Hepatocyte (in vitro differentiated cells): ENCODE measurements around the gene WDR37.

Experiments
- EZH2 ChIP-seq: fragments of 200-600 bp; sonication (generic); IDR thresholded peaks from 2 replicates; pipeline ENCODE4 v1.6.1; 2016; ENCODE audit warnings: antibody characterized with exemption, mild to moderate bottlenecking, borderline replicate concordance
- EZH2phosphoT487 ChIP-seq: fragments of 200-600 bp; sonication (generic); IDR thresholded peaks from one replicate; pipeline ENCODE4 v1.6.1; 2018; ENCODE audit warnings: antibody characterized with exemption, mild to moderate bottlenecking, low read depth, moderate library complexity; ENCODE audit not compliant: unreplicated experiment, severe bottlenecking
- TF ChIP-seq, protein P1 (sequence below): fragments of 200-600 bp; sonication (generic); IDR thresholded peaks from 2 replicates; pipeline ENCODE4 v1.5.1; 2016; ENCODE audit warnings: antibody characterized with exemption, mild to moderate bottlenecking; ENCODE audit not compliant: poor library complexity

DNA sequence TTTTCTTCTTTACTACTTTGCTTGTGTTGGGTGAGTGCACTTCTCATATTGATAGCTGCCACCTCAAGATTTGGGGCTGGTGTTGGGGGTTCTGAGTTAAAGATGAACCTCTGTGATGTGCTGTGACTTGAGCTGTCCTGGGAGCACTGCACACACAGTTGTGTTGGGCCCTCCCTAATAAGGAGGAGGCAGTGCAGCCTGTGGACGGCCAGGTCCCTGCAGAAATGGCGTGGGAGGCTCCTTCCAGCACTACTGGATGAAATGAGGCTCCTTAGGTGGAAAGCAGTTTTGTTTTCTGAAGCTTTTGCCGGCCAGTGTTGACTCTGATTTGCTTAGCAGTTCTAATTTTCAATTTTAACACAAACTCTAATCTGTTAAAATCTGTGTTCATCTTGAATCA lies 44.0 kb downstream of the WDR37 start:
- TF ChIP-seq, protein P1, sequence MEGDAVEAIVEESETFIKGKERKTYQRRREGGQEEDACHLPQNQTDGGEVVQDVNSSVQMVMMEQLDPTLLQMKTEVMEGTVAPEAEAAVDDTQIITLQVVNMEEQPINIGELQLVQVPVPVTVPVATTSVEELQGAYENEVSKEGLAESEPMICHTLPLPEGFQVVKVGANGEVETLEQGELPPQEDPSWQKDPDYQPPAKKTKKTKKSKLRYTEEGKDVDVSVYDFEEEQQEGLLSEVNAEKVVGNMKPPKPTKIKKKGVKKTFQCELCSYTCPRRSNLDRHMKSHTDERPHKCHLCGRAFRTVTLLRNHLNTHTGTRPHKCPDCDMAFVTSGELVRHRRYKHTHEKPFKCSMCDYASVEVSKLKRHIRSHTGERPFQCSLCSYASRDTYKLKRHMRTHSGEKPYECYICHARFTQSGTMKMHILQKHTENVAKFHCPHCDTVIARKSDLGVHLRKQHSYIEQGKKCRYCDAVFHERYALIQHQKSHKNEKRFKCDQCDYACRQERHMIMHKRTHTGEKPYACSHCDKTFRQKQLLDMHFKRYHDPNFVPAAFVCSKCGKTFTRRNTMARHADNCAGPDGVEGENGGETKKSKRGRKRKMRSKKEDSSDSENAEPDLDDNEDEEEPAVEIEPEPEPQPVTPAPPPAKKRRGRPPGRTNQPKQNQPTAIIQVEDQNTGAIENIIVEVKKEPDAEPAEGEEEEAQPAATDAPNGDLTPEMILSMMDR = no peak
- no peak for TF ChIP-seq EZH2
- no peak for TF ChIP-seq EZH2phosphoT487
